SK-N-SH (cell line): ENCODE measurements around the gene TTC9B.

ENCODE experiments used
- FOXJ3 ChIP-seq: sonication (generic); formaldehyde crosslinking; IDR thresholded peaks from 2 replicates; pipeline ENCODE4 v1.5.1; 2020; ENCODE audit warnings: mild to moderate bottlenecking, missing genetic modification reagents
- GABPA ChIP-seq: IDR thresholded peaks from 2 replicates; pipeline ENCODE4 v1.4.0; 2012; ENCODE audit warnings: low read depth, mild to moderate bottlenecking
- RFX5 ChIP-seq: IDR thresholded peaks from 2 replicates; pipeline ENCODE4 v1.6.1; 2012; ENCODE audit warnings: mild to moderate bottlenecking, improper control_type of control experiment, low read length
- YY1 ChIP-seq: IDR thresholded peaks from 2 replicates; pipeline ENCODE4 v1.4.0; 2012; ENCODE audit warnings: low read depth, mild to moderate bottlenecking
- TF ChIP-seq, protein P1 (sequence below): fragments of 200-600 bp; sonication (generic); IDR thresholded peaks from 2 replicates; pipeline ENCODE4 v1.6.1; 2017; ENCODE audit warnings: antibody characterized with exemption, mild to moderate bottlenecking, moderate library complexity
- TF ChIP-seq, protein P2 (sequence below): IDR thresholded peaks from 2 replicates; pipeline ENCODE4 v1.4.0; 2012; ENCODE audit warnings: low read depth
- TF ChIP-seq, protein P3 (sequence below): IDR thresholded peaks from 2 replicates; pipeline ENCODE4 v1.4.0; 2012; ENCODE audit warnings: low read depth, borderline replicate concordance

DNA sequence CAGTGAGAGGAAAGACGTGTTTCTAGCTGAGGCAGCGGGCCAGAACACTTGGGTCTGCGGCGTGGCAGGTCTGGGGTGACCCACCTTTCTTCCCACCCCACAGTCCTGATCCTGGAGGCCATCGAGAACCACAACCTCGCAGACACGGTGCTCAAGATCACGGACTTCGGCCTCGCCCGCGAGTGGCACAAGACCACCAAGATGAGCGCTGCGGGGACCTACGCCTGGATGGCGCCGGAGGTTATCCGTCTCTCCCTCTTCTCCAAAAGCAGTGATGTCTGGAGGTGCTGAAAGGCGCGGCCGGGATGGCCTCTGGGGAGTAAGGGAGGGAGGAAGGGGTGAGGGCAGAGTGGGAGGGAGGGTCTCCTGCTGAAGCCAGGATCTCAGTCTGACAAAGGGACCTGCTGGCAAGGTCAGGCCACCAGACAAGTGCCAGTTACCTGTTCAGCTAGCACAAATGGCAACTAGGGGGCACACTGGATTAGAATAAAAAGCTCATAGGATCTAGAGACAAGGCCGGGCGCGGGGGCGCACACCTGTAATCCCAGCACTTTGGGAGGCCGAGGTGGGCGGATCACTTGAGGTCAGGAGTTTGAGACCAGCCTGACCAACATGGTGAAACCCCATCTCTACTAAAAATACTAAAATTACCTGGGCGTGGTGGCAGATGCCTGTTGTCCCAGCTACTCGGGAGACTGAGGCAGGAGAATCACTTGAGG lies 19.8 kb downstream of the TTC9B start:
- TF ChIP-seq, protein P1, sequence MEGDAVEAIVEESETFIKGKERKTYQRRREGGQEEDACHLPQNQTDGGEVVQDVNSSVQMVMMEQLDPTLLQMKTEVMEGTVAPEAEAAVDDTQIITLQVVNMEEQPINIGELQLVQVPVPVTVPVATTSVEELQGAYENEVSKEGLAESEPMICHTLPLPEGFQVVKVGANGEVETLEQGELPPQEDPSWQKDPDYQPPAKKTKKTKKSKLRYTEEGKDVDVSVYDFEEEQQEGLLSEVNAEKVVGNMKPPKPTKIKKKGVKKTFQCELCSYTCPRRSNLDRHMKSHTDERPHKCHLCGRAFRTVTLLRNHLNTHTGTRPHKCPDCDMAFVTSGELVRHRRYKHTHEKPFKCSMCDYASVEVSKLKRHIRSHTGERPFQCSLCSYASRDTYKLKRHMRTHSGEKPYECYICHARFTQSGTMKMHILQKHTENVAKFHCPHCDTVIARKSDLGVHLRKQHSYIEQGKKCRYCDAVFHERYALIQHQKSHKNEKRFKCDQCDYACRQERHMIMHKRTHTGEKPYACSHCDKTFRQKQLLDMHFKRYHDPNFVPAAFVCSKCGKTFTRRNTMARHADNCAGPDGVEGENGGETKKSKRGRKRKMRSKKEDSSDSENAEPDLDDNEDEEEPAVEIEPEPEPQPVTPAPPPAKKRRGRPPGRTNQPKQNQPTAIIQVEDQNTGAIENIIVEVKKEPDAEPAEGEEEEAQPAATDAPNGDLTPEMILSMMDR: no peak
- TF ChIP-seq YY1 (no peak), GABPA (no peak), RFX5 (no peak), FOXJ3 (CRISPR knock-in tag) (no peak)
- TF ChIP-seq, protein P2, sequence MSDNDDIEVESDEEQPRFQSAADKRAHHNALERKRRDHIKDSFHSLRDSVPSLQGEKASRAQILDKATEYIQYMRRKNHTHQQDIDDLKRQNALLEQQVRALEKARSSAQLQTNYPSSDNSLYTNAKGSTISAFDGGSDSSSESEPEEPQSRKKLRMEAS: no peak
- TF ChIP-seq, protein P3, sequence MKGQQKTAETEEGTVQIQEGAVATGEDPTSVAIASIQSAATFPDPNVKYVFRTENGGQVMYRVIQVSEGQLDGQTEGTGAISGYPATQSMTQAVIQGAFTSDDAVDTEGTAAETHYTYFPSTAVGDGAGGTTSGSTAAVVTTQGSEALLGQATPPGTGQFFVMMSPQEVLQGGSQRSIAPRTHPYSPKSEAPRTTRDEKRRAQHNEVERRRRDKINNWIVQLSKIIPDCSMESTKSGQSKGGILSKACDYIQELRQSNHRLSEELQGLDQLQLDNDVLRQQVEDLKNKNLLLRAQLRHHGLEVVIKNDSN: no peak
